Endothelial cell of umbilical vein (primary cell): ENCODE results near the gene CD247. TPM values are rescaled to one million over a fixed set of nuclear protein-coding genes. Genes with fewer than 3 reads are reported as not detected.

Source experiments
- BruUV-seq: library from RNA; stranded (reverse); fragments of 400-500 nt; replicated peaks from 2 replicates; lab custom pipeline; 2021; lab: Mats Ljungman, UMichigan
- CTCF ChIA-PET: fragments of 300-600, 350-600 bp; sonication (Branson Sonifier 250); formaldehyde crosslinking; loops from one replicate; lab custom pipeline; 2021; ENCODE audit warnings: antibody characterized with exemption, inconsistent platforms; lab: Charles Lee
- POLR2A ChIA-PET: fragments of 300-600, 350-600 bp; sonication (Branson Sonifier 250); formaldehyde crosslinking; loops from one replicate; lab custom pipeline; 2021; ENCODE audit warnings: antibody characterized with exemption, inconsistent platforms; lab: Charles Lee
- DNase-seq: peaks from one replicate; pipeline ENCODE4 v3.0.0-alpha.2; 2011; ENCODE audit warnings: low read depth, low spot score
- FAIRE-seq: peaks from 2 replicates; lab custom pipeline; 2011; peaks lifted over from hg19 to GRCh38; lab: Jason Lieb, UNC
- H2AFZ ChIP-seq: 2 replicates; pipeline ENCODE4 v1.6.0; 2012; ENCODE audit warnings: low read depth, low read length, control low read depth, inconsistent platforms
- H3K27ac ChIP-seq: 2 replicates; pipeline ENCODE4 v1.5.1; 2011; ENCODE audit warnings: low read depth, mild to moderate bottlenecking, control low read depth, low read length, moderate library complexity; ENCODE audit not compliant: insufficient read depth
- H3K27me3 ChIP-seq, 2 experiments: 2 replicates each; pipeline versions ENCODE4 v1.6.0 to v1.6.1; 2011; ENCODE audit warnings: low read length in 2 of 2, mixed read lengths in 1 of 2; ENCODE audit not compliant: control insufficient read depth in 2 of 2, insufficient read depth in 2 of 2
- H3K36me3 ChIP-seq, 2 experiments: 2 replicates in 1 of 2; 3 replicates in 1 of 2; pipeline ENCODE4 v1.5.1; 2011; ENCODE audit warnings: low read length in 2 of 2, mild to moderate bottlenecking in 1 of 2, moderate library complexity in 1 of 2; ENCODE audit not compliant: control insufficient read depth in 2 of 2, insufficient read depth in 2 of 2; ENCODE audit errors: extremely low read depth in 1 of 2
- H3K4me1 ChIP-seq: 3 replicates; pipeline ENCODE4 v1.5.1; 2011; ENCODE audit warnings: mild to moderate bottlenecking, low read length; ENCODE audit not compliant: control insufficient read depth, insufficient read depth; ENCODE audit errors: extremely low read depth
- H3K4me2 ChIP-seq: 2 replicates; pipeline ENCODE4 v1.6.1; 2011; ENCODE audit warnings: low read length, control low read depth, mixed read lengths; ENCODE audit not compliant: insufficient read depth
- H3K4me3 ChIP-seq, 3 experiments: fragments of 200-600 bp in 1 of 3; sonication (generic), shearing (Covaris generic) in 1 of 3; replicated peaks in 1 of 3; 2 replicates each; pipeline ENCODE4 v1.5.1; 2011 to 2016; ENCODE audit warnings: control low read depth in 3 of 3, low read length in 3 of 3, mild to moderate bottlenecking in 2 of 3, inconsistent platforms in 1 of 3, low read depth in 1 of 3, moderate library complexity in 1 of 3; ENCODE audit not compliant: insufficient read depth in 1 of 3
- H3K79me2 ChIP-seq: 2 replicates; pipeline ENCODE4 v1.6.0; 2012; ENCODE audit warnings: low read length, inconsistent platforms; ENCODE audit not compliant: control insufficient read depth, insufficient read depth
- H3K9ac ChIP-seq: replicated peaks from 2 replicates; pipeline ENCODE3; 2011; ENCODE audit warnings: low read length, control low read depth; ENCODE audit not compliant: insufficient read depth; ENCODE audit errors: extremely low read depth
- H3K9me1 ChIP-seq: replicated peaks from 3 replicates; pipeline ENCODE4 v1.6.0; 2011; ENCODE audit warnings: mild to moderate bottlenecking, low read length; ENCODE audit not compliant: control insufficient read depth, insufficient read depth; ENCODE audit errors: extremely low read depth
- H3K9me3 ChIP-seq: replicated peaks from 2 replicates; pipeline ENCODE4 v1.5.1; 2012; ENCODE audit warnings: low read length, inconsistent platforms; ENCODE audit not compliant: control insufficient read depth, insufficient read depth
- H4K20me1 ChIP-seq: replicated peaks from 2 replicates; pipeline ENCODE3; 2011; ENCODE audit warnings: mild to moderate bottlenecking, low read length; ENCODE audit not compliant: control insufficient read depth, insufficient read depth; ENCODE audit errors: extremely low read depth
- CTCF ChIP-seq, 2 donors: IDR thresholded peaks; 1 replicate in 1 of 2; 2 replicates in 1 of 2; pipeline ENCODE4 v1.5.1; 2011; ENCODE audit warnings: low read length in 2 of 2, mild to moderate bottlenecking in 2 of 2, moderate library complexity in 2 of 2, control low read depth in 1 of 2, inconsistent platforms in 1 of 2, low read depth in 1 of 2; ENCODE audit not compliant: insufficient read depth in 1 of 2; ENCODE audit errors: extremely low read depth in 1 of 2
- EZH2 ChIP-seq: IDR thresholded peaks from 2 replicates; pipeline ENCODE4 v1.6.1; 2012; ENCODE audit warnings: borderline replicate concordance, low read depth, mild to moderate bottlenecking, moderate library complexity, low read length, inconsistent platforms; ENCODE audit not compliant: severe bottlenecking
- FOS ChIP-seq: IDR thresholded peaks from 2 replicates; pipeline ENCODE4 v1.6.1; 2011; ENCODE audit warnings: mild to moderate bottlenecking, low read length, moderate library complexity, borderline replicate concordance; ENCODE audit not compliant: insufficient read depth
- GATA2 ChIP-seq: IDR thresholded peaks from 2 replicates; pipeline ENCODE4 v1.7.0; 2011; ENCODE audit warnings: low read depth, mild to moderate bottlenecking, moderate library complexity, mixed read lengths, low read length; ENCODE audit not compliant: insufficient read length, insufficient read depth
- JUN ChIP-seq: IDR thresholded peaks from 2 replicates; pipeline ENCODE4 v1.6.1; 2011; ENCODE audit warnings: borderline replicate concordance, low read depth; ENCODE audit not compliant: insufficient read length, insufficient read depth
- MAX ChIP-seq: IDR thresholded peaks from 2 replicates; pipeline ENCODE4 v1.6.1; 2011; ENCODE audit not compliant: insufficient read depth, insufficient read length
- MYC ChIP-seq: IDR thresholded peaks from one replicate; pipeline ENCODE4 v1.6.1; 2011; ENCODE audit warnings: mild to moderate bottlenecking, low read depth, low read length
- POLR2A ChIP-seq: IDR thresholded peaks from 2 replicates; pipeline ENCODE4 v1.6.1; 2012; ENCODE audit warnings: low read depth, mild to moderate bottlenecking, control low read depth, low read length
- POLR2AphosphoS5 ChIP-seq: IDR thresholded peaks from 2 replicates; pipeline ENCODE4 v1.6.1; 2012; ENCODE audit warnings: low read depth, mild to moderate bottlenecking, control low read depth, low read length, moderate library complexity; ENCODE audit not compliant: insufficient read depth
- dilution Hi-C: fragments of 300-500 bp; cut with MboI; formaldehyde crosslinking; loops from one replicate; pipeline ENCODE4 v1.15.0; 2019; ENCODE audit warnings: low sequenced_read_pairs; ENCODE audit not compliant: extremely low pct_ligation_motif_present
- intact Hi-C: fragments of 100-400 bp; cut with micrococcal nuclease; formaldehyde crosslinking; loops from one replicate; pipeline ENCODE4 v1.10.0; 2022
- polyA plus RNA-seq, 4 experiments: library from polyadenylated mRNA; depleted of rRNA in 3 of 4; stranded (reverse) in 3 of 4; unstranded in 1 of 4; fragments of >200 nt; gene quantifications; 2 replicates each; pipeline versions ENCODE4 v1.2.1 to v1.2.3, GENCODE V29; 2011 to 2012; ENCODE audit warnings: missing spikeins in 1 of 4
- total RNA-seq: library from RNA; stranded (reverse); gene quantifications from 2 replicates; pipeline ENCODE4 v1.2.3, GENCODE V29; 2021

CD247 gene
- total and polyA plus RNA-seq, 2 donors (not counting 3 experiments of a cell fraction or from before 2014, with no cell fraction given): not detected

- FAIRE-seq: no peak
- Histone ChIP-seq H3K9ac (no peak overlapping the region), H3K79me2 (no peaks in the 10 kb centered on the region), H2AFZ (no peak overlapping the region), H3K27me3 (no peaks in the 10 kb centered on the region), H3K9me1 (no peaks in the 10 kb centered on the region), H3K4me1 (no peaks in the 10 kb centered on the region), H3K4me2 (no peak overlapping the region), H4K20me1 (no peaks in the 10 kb centered on the region), H3K27ac (no peak overlapping the region), H3K36me3 (no peaks in the 10 kb centered on the region), H3K4me3 (no peak overlapping the region), H3K9me3 (no peaks in the 10 kb centered on the region)
- TF ChIP-seq GATA2 (no peak), MYC (no peak), EZH2 (no peak), POLR2AphosphoS5 (no peak), MAX (no peak), FOS (no peak), JUN (no peak), CTCF (IDR thresholded peaks at IDR 0.05; ENCODE audit: extremely low read depth in 1 of 2, insufficient read depth in 1 of 2, low read depth in 1 of 2, low read length in 2 of 2) (no peak), POLR2A (no peak)
- no peak for DNase-seq
- no TSS peak for BruUV-seq
- CTCF ChIA-PET: interaction anchor here (1.2 to 3.1 kb wide), 2 partner anchors 22 to 163 kb away, joined by 3 to 12 read pairs; no protein-coding TSS in a partner anchor
- dilution Hi-C loops (no loop called here), intact Hi-C loops (no loop called here)
- POLR2A ChIA-PET: no interaction called here
Measured at GRCh38 chr1:167431261-167431908, 86.9 kb downstream of the CD247 start.
